ENCODE data around the gene WNT5B.
"Not testable (repeated sequence)": the region's sequence is repeated elsewhere in the genome, so short reads cannot be mapped to it uniquely, and the experiment has no call there.

Gene WNT5B

DNA sequence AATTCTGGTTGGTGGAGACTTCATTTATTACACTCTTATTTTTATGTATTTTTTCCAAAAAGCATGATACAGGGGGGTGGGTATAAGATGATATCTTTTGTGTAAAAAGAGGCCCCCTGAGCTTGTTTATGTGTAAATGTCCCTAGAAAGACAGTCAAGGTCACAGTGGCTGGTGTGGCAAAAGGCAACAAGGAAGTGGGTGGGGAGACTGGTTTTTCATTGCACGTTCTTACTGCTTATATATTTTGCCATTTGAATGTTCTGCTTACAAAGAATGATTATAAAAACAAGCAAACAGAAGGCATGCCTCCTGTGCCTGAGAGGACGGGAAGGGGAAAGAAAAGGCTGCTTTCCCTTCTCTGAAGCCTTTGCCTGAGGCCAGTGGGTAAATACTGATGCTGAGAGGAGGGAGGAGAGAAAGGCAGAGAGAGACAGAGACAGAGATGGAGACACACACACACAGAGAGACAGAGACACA, 37.7 kb downstream of the WNT5B start:
- Histone ChIP-seq H3K4me3 (no peak overlapping the region), H3K27ac (peak overlapping the region in 6 of 21 experiments; percentile 17 to 57 (median 28))

DNA sequence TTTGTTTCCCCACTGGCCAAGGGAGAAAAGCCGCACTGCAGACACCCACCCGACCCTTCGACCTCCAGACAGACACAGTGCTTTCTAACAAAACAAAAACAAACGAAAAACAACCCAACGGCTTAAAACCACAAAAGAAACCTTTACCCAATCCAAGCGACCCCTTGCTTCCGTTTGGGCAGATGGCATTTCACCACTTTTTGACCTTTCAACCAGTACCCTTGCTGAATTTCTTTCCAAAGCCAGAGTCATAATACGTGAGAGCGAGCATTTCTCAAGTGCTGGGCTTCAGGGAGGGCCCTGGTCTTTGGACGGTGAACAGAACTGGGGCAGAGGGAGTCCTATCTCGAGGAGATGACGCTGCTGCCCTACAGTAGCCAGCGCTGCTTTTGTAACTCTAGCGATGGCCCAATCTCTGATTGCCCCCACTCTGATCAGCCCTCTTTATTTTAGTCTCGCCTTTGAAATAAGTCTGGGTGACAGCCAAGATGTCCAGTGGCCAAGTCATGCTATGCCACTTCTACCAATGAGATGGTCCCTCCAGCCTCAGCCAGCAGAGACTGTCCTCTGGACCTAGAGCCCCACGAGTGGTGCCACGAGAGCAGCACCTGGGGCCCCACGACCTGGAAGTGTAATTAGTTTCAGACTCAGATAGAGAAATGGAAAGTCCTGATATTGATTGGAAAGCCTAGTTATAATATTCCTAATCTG, 40.0 kb downstream of the WNT5B start:
- Histone ChIP-seq H3K27ac (no peak overlapping the region), H3K4me3 (no peak overlapping the region)

DNA sequence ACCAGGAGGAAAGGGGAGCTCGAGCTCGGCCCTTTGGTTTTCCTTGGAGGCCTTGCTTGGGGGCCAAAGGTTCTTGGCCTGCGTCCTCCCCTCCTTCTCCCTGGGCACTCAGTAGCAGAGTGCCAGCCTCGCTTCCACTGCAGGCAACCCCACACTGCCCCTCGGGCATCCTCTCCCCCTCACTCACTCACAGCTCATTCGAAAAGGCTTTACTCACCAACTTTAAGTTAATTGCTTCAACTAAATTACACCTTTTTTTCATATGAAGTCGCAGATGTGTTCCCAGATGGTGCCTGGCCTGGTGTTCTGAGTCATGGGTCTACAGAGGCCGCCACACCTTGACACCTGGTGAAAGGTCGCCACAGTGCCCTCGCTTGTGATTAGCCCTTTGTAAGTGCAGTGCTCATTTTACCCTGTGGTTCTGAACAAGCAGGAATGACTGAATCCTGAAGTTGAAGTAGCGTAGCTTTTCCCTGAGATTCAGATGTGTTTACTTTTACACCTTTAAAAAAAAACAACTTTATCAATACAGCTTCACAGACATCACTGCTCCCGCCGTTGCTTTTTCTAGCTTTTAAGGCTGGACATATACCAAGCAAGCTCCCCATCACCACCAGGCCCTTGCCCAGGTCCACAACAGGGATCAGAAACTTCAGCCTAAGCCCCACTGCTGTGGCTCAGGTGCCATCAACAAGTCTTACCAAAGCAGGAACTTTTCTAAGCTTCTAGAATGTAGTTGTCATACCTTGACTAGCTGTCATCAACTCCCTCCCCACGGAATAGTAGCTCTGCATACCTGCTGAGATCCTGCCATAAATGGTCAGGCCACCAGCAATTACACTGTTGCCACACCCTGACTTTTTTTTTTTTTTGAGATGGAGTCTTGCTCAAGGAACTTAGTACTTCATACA, 41.6 kb downstream of the WNT5B start:
- Histone ChIP-seq H3K27ac (no peak overlapping the region), H3K4me3 (no peak overlapping the region)

DNA sequence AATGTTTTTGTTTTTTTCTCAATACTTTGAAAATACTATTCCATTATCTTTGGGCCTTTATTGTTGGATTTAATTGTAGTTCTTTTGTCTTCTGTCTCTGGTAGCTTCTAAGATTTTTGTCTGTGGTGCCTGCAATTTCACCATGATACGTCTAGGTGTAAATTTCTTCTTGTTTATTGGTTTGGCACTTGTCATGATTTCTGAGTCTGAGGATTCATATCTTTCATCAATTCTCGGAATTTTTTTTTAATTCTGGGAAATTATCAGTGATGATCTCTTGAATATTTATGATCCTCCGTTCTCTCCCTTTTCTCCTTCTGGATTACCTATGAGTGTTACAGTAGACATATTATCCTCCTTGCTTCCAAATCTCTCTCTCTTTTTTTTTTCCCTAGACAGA, 47.0 kb downstream of the WNT5B start:
- H3K4me3 ChIP-seq = no peak overlapping the region
- no peak overlapping the region for H3K27ac ChIP-seq

DNA sequence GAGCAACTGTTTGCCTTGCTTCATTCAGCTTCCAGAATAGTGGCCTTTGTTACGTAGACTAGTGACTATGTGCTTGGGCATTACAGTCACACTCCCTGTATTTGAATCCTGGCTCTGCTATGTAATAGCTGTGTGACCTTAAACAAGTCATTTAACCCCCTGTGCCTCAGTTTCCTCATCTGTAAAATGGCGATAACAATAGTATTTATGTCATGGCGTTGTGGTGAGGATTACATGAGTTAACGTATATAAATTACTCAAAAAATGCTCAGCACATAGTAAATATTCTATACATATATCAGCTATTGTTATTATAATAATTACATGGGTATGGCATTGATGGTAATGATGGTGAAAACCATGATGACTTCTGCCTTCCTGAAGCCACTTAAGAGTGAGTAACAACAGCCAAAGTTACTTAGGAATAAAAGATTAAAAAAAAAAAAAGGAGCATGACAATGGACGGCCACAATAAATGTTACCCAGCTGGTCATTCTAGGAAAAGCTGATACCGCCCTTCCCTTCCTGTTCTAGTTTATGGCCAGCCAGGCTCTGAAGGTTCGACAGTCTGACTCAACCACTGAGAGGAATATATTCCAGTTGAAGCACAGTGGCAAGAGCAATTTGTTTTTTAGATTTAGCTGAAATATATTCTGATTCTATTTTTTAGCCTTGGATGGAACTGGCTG, 51.9 kb downstream of the WNT5B start:
- Histone ChIP-seq H3K4me3 (no peak overlapping the region), H3K27ac (peak overlapping the region in 4 of 21 experiments; percentile 24 to 66 (median 40))

DNA sequence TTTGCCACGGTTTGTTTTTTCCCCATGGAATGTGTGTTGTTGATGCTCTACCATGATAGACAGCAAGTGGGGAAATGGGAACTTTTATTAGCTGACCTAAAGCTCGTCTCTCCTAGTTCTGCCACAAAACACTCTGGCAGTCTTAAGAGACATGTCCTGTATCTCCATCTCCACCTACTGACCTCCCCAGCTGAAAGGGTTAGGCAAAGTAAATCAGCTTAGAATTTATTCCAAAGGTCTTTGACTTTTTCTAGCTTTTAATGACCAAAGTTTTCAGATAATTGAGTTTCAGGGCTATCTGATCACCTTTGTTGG, 52.4 kb downstream of the WNT5B start:
- Histone ChIP-seq H3K4me3 (no peak overlapping the region), H3K27ac (peak overlapping the region in 4 of 21 experiments; percentile 24 to 66 (median 40))

DNA sequence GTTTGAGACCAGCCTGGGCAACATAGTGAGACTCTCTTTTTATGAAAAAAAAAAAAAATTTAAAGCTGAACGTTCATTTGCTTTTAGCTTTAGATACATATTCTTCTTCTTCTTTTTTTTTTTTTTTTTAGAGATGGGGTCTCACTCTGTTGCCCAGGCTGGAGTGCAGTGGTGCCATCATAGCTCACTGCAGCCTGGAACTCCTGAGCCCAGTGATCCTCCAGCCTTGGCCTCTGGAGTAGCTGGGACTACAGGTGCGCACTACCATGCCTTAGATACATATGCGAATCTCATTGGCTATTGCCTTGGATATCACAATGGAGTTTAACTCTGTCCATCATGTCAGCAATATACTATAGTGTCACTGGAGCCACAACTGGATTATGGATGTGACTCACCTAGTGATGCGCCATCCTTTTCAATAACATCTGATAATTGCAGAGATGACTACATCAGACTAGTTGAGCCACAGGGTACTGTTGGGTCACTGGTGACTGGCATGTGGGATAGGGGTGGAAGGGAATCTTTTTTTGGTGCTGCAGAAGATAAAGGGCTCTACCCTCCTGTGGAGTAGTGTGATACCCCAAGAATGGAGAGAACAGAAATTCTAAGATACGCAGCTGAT, 59.2 kb downstream of the WNT5B start:
- Histone ChIP-seq H3K27ac (peak overlapping the region in 1 of 21 experiments; percentile 9), H3K4me3 (no peak overlapping the region)

DNA sequence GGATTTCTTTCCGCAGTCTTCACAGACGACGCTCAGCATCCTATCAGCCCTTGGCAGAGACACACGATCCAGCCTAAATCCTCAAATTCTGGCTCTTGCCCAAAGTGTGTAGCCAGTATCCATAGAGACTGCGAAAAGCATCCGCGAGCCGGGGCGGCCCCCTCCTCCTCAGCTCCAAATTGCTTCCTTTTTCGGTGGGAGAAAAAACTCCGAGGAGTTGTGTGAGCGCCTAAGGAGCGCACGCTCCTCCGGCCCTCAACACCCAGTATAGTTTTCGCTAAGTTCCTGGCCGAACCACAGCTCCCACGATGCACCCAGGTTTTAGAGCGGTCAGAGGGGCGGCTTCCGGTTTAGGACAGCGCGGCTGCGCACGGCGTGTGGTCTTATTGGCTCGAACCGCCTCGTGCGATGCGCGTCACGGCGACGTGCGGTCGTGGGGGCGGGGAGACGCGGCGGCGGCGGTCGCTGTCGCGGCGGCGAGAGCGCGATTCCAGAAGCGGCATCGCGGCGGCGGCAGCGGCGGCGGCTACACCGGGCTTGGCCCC, 61.6 kb downstream of the WNT5B start, which contains the start of gene ADIPOR2:
ADIPOR2 (plus strand) TSS at position 493 of the 545 bp plus-strand sequence. CDS start 63,274 bp downstream, outside the sequence.
- Histone ChIP-seq H3K27ac (peak within 1 kb of the TSS; percentile 79 to 100 (median 95)), H3K4me3 (peak within 1 kb of the TSS; percentile 72 to 100 (median 97))

DNA sequence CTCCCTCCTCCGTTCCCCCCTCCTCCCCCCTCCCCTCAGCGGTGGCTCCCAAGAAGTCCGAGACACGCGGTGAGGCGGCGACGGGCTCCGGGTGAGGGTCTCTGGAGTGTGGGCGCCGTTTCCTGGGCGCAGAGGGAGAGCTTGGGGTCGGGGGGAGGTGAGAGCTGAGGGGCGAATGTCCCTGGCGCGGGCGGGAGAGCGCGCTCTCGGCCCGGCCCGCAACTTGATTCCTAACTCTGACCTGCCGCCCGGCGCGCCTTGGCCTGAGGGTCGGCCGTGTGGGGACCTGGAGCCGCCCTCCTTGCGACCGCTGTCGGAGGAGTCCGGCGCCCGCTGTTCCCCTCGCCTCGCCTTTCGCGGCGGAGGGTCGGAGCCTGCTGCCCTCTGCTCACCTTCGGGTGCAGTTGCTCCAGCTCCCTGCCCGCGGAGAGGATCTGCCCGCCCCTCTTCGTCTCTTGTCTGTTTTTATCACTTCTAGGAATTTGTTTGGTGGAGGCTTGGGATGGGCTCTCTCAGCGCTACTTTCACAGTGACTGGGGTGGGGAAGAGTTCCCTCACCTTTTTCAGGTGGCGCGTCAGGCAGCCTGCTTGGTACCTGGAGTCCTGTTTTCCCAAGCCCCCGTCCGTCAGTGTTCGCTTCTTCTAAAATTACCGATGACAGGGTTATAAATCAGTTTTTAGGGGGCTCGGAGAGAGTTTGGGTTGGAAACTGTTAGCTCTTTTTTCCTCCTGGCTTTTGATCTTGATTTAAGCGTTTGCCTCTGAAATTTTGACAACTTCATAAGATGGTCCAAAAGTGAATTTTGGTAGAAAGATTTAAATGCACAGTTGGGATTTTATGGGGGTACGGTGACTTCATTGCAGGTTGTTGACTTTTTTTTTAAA, 62.3 kb downstream of the WNT5B start:
- H3K27ac ChIP-seq = peak overlapping the region; percentile 79 to 100 (median 95)
- peak overlapping the region; percentile 72 to 100 (median 97) for H3K4me3 ChIP-seq

DNA sequence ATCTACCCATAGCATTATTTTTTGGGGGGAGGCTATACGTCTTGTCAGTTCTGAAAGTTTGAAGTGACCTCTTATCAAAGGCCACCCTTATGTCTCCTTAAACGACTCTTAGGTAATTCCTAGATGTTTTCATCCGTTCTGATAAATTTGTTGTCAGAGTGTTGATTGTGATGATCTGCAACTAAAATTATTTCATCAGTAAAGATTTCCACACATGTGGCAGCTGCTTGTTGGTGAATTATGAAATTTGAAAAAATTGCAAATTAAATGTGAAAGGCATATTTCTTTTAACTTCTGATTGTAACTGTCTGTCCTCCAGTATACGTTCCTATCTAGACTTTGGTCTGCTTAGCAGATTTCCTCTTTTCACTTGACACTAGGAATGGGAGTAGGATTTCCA, 63.2 kb downstream of the WNT5B start:
- peak overlapping the region in 4 of 7 experiments; percentile 75 to 100 (median 97) for H3K4me3 ChIP-seq

DNA sequence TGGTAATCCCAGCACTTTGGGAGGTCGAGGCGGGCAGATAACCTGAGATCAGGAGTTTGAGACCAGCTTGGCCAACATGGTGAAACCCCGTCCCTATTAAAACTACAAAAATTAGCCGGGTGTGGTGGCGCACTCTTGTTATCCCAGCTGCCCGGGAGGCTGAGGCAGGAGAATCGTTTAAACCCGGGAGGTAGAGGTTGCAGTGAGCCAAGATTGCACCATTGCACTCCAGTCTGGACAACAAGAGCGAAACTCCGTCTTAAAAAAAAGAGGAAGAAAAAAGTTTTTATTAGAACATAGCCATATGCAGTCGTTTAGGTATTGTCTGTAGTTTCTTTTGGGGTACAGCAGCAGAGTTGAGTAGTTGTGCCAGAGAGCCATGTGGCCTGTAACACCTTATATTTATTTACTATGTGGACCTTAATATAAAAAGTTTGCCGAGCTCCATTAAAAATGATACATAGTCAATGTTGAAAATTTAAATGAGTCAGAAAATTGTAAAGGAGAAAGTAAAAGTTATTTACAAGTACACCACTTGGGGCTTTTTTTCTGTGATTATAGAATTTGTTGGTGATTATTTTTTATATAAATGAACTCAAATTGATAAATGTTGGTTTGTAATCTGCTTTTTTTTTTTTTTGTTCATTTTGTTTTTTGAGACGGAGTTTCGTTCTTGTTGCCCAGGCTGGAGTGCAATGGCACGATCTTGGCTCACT, 64.0 kb downstream of the WNT5B start:
- H3K4me3 ChIP-seq = no peak overlapping the region
- no peak overlapping the region for H3K27ac ChIP-seq

More for the DNA sequence above, 63.2 kb downstream of the WNT5B start:
- no peak overlapping the region for H3K27ac ChIP-seq

DNA sequence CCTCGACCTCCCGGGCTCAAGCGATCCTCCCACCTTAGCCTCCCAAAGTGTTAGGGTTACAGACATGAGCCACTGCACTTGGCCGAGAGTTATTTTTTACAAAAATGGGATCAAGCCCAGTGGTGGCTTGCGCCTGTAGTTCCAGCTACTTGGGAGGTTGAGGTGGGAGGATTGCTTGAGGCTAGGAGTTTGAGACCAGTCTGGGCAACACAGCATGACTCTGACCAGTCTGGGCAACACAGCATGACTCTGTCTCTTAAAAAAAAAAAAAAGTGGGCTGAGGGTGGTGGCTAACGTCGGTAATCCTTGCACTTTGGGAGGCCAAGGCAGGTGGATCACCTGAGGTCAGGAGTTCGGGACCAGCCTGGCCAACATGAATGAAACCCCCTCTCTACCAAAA, 66.1 kb downstream of the WNT5B start:
- H3K4me3 ChIP-seq, H3K27ac ChIP-seq: not testable (repeated sequence)

DNA sequence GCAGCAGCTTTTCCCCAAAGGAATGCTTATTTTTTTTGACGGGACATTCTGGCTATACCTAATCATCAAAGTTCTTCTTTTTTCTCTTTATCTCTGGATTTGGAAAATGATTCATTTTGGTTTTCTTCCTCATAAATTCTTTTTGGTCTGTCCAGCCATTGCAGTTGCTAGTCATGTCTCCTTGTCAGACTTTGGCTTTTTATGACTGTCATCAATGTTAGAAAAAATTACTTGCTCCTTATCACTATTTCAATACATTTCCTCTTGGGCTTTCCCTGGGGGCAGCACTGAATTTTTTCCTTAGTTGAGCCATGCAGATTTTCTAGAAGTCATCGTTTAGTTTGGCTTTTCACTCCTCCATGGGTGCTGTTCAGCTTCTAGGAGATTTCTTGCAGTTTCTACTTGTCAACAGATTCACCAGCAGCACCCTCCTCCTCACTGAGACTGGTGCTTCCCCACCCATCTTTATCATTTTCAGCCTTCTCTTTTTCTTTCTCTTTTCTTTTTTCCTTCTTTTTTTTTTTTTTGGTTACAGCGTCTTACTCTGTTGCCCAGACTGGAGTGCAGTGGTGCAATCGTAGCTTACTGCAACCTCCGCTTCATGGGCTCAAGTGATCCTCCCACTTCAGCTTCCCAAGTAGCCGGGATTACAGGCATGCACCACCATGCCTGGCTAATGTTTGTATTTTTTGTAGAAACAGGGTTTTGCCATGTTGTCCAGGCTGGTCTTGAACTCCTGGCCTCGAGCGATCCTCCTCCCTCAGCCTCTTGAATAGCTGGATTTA, 67.0 kb downstream of the WNT5B start:
- Histone ChIP-seq H3K27ac (no peak overlapping the region), H3K4me3 (no peak overlapping the region)

DNA sequence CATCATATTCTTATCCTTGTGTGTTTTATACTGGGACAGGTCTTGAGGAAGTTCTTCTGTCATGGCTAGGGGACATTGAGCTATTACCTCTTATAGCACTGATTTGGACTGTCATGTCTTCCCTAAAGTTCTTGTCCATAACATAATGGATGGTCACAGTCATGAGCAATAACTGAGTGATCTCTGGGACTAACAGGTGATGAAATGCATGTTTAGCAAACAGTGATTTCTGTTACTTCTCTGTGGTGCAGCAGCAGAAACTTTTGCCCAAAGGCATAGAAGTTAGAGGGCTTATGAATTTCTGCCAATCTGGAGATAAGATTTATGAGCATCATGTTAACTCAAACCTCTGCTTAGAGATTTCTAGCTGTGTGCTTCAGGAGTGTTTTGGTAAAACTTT, 67.8 kb downstream of the WNT5B start:
- no peak overlapping the region for H3K4me3 ChIP-seq
- H3K27ac ChIP-seq = no peak overlapping the region

All from skin epidermis (tissue), 12 donors.